Right ventricle myocardium inferior (tissue), 1 donor: ENCODE results near the gene RHOT2. TPM values are rescaled to one million over a fixed set of nuclear protein-coding genes. Genes with fewer than 3 reads are reported as not detected.
A peak's percentile ranks its signal among the peaks of the same experiment; 100 is the strongest.

Experiments
- ATAC-seq: fragments of 200-7000 bp; cut with Tn5 transposase; one replicate; pipeline ENCODE4 v1.9.1; 2020; ENCODE audit warnings: mild to moderate bottlenecking, moderate library complexity
- DNase-seq: peaks from one replicate; pipeline ENCODE4 v3.0.0; 2021; ENCODE audit errors: missing footprints
- intact Hi-C: fragments of 100-400 bp; cut with DNase I; formaldehyde crosslinking; loops from one replicate; pipeline ENCODE4 v1.11.0; 2022
- total RNA-seq: library from RNA; stranded (reverse); fragmentation: NEBNext Ultra II Directional; extraction: Animal tissue kit (Norgen Biotek cat#: 25700); gene quantifications from one replicate; pipeline ENCODE4 v1.2.1, GENCODE V29; 2021
- donor health status: DM: no; HTN: yes; CAD: no; lungs with severe emphysema.

RHOT2 gene
- total RNA-seq, 1 donor from 2014 or later: 86.0 TPM

- no peak for ATAC-seq
- intact Hi-C loops: no loop called here
- DNase-seq: no peak
Observed at GRCh38 chr16:676913-677312, 9.0 kb downstream of the RHOT2 start.

DNA sequence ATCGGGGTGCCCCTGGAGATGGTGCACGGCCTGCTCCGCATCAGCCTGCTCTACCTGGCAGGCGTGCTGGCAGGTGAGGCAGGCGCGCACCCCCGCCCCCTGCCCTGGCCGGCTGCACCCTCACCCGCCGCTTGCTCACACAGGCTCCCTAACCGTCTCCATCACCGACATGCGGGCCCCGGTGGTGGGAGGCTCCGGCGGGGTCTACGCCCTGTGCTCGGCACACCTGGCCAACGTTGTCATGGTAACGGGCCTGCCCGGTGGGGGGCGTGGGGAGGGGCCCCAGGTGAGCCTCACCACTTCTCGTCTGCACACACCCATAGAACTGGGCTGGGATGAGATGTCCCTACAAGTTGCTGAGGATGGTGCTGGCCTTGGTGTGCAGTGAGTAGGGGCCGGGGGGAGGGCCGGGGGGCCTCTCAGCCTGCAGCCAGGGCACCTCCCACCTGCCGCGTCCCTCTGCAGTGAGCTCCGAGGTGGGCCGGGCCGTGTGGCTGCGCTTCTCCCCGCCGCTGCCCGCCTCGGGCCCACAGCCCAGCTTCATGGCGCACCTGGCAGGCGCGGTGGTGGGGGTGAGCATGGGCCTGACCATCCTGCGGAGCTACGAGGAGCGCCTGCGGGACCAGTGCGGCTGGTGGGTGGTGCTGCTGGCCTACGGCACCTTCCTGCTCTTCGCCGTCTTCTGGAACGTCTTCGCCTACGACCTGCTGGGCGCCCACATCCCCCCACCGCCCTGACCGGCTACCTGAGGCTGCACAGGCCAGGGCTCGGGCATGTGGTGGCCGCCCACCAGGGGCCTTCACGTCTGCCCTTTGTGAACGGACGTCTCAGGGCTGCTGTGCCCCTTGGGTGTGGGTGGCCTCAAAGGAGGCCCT, 9.6 kb downstream of the RHOT2 start:
- ATAC-seq: no peak
- intact Hi-C loops: no loop called here
- DNase-seq: no peak

- DNase-seq (no peak), ATAC-seq (no peak)
- intact Hi-C loops: no loop called here
Observed at GRCh38 chr16:678209-678857, 10.4 kb downstream of the RHOT2 start.

GRCh38 chr16:678858-679813, 11.2 kb downstream of the RHOT2 start:
- ATAC-seq (peak; percentile 37), DNase-seq (peak; percentile 85)
- intact Hi-C loops: no loop called here

DNA sequence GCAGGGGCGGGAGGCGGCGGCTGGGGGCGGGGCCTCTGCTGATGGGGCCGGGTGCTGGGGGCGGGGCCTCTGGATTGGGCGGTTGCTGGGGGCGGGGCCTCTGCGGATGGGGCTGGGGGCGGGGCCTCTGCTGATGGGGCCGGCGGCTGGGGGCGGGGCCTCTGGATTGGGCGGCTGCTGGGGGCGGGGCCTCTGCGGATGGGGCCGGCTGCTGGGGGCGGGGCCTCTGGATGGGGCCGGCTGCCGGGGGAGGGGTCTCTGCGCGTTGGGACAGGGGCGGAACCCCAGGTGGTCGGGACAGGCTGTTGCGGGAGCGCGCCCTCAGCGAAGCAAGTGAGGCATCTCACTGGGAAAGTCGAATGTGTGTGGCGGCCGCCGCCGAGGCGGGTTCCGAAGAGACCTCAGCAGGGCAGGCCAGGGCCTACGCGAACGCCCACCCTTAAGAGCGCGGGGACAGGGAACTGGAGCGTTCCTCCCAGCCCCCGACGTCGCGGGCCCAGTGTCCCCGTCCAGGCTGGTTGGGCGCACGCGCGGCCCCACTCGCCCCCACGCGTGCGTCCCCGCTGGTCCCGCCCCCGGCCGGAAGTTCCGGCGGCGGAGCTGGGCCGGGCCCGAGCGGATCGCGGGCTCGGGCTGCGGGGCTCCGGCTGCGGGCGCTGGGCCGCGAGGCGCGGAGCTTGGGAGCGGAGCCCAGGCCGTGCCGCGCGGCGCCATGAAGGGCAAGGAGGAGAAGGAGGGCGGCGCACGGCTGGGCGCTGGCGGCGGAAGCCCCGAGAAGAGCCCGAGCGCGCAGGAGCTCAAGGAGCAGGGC, 12.1 kb downstream of the RHOT2 start, which contains the start of gene STUB1:
Gene STUB1 (plus strand): TSS at position 597 of the 811 bp plus-strand sequence. CDS start 116 bp downstream, at position 713.
- peak; percentile 77 for ATAC-seq
- peak; percentile 94 for DNase-seq
- intact Hi-C loops: loop anchor here (10.0 kb wide), 1 partner anchor 1655 kb away; no protein-coding TSS in a partner anchor

DNA sequence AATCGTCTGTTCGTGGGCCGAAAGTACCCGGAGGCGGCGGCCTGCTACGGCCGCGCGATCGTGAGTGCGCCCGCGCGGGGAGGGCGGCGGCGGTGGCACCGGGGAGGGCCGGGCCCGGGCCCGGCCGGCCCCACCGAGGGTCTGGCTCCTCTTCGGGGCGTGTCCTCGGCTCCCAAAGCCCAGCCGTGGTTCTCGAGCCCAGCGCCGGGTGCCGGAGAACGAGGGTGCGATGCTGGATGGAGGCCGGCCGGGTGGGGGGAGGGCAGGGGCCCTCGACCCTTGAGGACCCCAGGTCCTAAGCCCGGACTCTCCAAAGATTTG, 12.7 kb downstream of the RHOT2 start:
- intact Hi-C loops: loop anchor here (10.0 kb wide), 1 partner anchor 1654 kb away; no protein-coding TSS in a partner anchor
- DNase-seq (no peak), ATAC-seq (no peak)

DNA sequence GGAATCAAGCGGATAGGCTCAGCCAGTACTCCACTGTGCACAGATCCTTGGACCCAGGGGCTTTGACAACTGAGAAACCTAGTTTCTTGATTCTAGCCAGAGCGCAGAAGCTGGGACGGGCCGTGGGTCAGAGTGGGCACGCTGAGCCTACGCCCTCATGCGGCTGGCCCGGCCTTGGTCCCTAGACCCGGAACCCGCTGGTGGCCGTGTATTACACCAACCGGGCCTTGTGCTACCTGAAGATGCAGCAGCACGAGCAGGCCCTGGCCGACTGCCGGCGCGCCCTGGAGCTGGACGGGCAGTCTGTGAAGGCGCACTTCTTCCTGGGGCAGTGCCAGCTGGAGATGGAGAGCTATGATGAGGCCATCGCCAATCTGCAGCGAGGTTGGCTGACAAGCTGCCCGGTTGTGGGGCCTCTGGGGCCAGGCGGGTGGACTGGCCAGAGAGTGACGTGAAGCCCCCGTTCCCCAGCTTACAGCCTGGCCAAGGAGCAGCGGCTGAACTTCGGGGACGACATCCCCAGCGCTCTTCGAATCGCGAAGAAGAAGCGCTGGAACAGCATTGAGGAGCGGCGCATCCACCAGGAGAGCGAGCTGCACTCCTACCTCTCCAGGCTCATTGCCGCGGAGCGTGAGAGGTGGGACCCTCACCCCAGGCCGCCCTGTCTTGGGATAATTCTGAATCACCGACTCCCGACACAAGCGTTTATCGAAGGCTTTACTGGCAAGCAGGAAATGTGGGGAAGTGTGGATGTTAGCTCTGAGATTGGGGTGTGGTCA, 13.2 kb downstream of the RHOT2 start:
- ATAC-seq: no peak
- intact Hi-C loops: loop anchor here (10.0 kb wide), 1 partner anchor 1654 kb away; no protein-coding TSS in a partner anchor
- no peak for DNase-seq

GRCh38 chr16:681746-682427, 14.0 kb downstream of the RHOT2 start:
- no peak for ATAC-seq
- intact Hi-C loops: loop anchor here (10.0 kb wide), 1 partner anchor 1653 kb away; no protein-coding TSS in a partner anchor
- no peak for DNase-seq

DNA sequence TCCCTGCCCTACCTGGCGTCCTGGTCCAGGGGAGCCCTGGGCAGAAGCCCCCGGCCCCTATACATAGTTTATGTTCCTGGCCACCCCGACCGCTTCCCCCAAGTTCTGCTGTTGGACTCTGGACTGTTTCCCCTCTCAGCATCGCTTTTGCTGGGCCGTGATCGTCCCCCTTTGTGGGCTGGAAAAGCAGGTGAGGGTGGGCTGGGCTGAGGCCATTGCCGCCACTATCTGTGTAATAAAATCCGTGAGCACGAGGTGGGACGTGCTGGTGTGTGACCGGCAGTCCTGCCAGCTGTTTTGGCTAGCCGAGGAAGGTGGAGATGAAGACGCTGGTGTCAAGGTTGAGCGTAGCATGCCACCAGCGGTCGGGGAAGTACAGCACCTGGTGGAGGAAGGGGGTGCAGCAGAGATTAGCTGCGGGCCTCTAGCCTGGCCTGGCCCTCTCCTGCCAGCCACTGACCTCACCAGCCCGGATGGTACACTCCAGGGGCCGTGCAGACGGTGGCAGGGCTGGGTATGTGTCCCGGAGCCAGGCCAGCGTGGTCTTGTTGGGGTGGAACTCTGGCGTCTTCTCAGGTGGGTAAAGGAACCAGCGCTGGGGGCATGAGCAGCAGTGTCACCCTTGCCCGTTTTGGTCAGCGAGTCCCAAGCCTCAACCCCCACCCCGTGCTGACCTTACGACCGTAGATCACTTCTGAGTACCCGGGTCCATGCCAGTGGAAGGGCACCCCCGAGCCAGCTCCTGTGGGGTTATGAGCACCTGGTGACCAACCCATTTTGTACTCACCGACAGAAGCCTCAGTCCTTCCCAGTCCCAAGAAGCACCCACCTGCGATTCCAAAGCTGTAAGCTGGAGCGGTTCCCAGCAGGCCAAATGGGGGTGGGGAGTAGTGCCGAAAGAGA, 14.8 kb downstream of the RHOT2 start:
- intact Hi-C loops: loop anchor here (10.0 kb wide), 1 partner anchor 1652 kb away; no protein-coding TSS in a partner anchor
- ATAC-seq (no peak), DNase-seq (no peak)

GRCh38 chr16:683396-684070, 15.6 kb downstream of the RHOT2 start:
- ATAC-seq (no peak), DNase-seq (no peak)
- intact Hi-C loops: loop anchor here (10.0 kb wide), 1 partner anchor 1651 kb away; no protein-coding TSS in a partner anchor

DNA sequence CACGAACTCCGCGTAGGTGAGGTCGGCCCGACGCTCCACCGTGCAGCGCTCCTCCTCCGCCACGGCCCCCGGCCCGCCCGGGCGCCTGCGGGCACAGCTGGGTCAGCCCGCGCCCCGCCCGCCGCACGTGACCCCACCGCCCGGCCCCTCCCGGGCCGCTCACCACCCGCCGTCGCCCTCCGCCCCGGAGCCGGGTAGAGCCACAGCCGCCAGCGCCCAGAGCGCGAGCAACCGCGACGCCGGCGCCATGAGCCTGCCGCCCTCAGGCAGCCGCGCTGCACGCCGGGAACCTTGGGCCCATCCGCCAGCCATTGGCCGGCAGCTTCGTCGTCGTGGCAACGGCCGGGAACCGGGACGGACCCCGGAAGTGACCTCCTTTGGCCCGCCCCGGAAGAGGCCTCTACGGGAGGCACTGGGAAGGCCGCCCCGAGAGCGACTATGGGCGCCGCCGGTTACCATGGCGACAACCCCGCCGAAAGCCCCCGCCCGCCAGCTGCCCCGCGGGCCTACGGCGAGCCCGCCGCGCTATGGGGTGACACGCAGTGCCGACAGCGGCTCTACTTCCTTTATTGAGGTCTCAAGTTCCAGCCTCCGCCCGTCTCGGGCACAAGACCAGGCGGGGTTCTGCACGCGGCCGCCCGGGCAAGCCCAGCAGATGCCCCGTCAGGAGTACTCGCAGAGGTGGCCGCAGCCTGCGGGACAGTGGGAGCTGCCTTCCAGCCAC, 16.3 kb downstream of the RHOT2 start, which contains the start of gene JMJD8:
Gene JMJD8 (minus strand): TSS at position 264 of the 724 bp plus-strand sequence. CDS start 15 bp downstream, at position 249.
- DNase-seq (peak; percentile 99), ATAC-seq (peak; percentile 76)
- intact Hi-C loops: loop anchor here (10.0 kb wide), 1 partner anchor 1651 kb away; no protein-coding TSS in a partner anchor

- no peak for DNase-seq
- intact Hi-C loops: loop anchor here (5.0 to 10.0 kb wide), 2 partner anchors 37 to 1650 kb away; partner anchors contain the start of gene ANTKMT
Observed at GRCh38 chr16:684961-685696, 17.2 kb downstream of the RHOT2 start.

DNA sequence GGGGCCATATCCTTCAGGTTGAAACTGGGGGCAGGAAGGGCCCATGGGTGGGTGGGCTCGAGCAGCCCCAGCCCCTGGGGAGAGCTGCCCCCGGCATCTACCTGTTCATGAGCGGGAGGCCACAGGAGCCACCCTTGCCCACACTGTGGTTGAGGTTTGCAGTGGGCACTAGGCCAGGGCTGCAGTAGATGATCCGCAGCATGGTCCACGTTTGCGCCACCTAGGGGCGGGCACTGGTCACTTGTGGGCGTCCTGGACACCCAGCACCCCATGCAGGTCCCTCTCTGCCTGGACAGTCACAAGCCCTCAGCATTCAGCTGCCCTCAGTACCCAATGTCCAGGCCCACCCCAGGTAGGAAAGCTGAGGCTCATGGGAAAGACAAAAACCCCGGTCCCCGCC, 18.0 kb downstream of the RHOT2 start:
- DNase-seq: no peak
- ATAC-seq: no peak
- intact Hi-C loops: loop anchor here (5.0 to 10.0 kb wide), 2 partner anchors 36 to 1649 kb away; partner anchors contain the start of gene ANTKMT

More at GRCh38 chr16:684961-685696, 17.2 kb downstream of the RHOT2 start:
- no peak for ATAC-seq
